NCI-H1436 (cell line): Measurements from ENCODE around the gene KCND1.

Experiments
- DNase-seq: peaks from one replicate; lab custom pipeline; 2025; lab: John Stamatoyannopoulos, UW

Gene KCND1

DNA sequence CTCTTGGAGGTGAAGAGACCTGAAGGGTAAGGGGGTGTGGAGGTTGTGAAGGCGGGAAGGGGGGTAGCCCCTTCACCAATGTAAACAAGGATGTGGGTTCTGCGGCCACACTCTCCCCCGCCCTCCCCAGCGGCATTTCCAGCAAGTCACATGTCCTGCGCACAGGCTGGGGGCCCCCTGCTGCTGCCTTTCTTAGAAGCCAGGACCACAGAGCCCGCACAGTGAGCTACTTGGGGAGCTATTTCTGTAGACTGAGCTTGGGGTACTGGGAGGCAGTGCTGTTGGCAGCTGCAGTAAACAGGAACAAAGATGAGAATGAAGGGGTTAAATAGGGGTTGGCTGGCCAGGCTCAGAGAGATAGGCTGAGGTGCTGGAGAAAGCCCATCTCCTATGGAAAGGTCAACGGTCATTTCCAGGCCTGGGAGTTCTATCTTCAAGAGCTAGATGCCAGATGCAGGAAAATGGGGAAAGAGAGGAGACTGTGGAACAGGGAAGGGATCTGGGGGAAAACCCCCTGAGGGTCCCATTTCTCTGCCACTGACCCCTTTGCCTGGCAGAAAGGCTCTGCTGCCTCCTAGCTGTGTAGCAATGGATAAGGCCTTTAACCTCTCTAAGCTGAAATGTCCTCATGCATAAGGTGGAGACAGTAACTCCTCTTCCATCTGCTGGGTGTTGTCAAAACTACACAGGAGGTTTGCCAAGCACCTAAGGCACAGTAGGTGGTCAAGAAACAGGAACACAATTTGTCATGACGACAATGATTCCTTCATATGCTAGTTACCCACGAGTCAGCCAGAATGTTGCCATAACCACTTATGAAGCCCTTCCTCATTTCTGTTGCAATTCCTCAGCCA is 34.4 kb downstream of the KCND1 start:
- no peak for DNase-seq

DNA sequence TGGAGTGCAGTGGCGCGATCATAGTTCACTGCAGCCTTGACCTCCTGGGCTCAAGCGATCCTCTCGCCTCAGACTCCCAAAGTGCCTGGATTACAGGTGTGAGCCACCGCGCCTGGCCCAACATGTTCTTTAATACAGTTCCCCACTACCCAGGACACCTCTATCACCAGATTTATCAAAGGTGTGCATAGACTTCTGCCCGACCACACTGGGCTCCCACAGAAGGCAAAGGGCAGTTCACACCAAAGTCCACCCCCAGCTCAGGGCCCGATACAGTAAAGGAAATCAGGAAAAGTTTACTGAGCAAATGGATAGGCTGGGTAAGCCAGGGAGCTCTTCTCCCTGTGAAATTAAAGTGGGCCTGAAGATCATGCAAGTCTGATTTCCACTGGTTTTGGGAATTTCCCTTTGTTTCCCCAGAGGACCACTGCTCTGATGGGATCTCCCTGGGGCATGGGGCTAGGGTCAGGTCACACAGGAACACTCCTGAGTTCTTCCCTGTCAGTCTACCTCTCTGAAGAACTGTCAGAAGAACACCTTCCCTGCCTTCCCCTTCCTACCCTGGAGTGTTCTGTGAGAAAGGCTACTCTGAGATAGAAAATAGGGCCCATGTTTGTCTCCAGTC is 35.1 kb downstream of the KCND1 start:
- DNase-seq: no peak

DNA sequence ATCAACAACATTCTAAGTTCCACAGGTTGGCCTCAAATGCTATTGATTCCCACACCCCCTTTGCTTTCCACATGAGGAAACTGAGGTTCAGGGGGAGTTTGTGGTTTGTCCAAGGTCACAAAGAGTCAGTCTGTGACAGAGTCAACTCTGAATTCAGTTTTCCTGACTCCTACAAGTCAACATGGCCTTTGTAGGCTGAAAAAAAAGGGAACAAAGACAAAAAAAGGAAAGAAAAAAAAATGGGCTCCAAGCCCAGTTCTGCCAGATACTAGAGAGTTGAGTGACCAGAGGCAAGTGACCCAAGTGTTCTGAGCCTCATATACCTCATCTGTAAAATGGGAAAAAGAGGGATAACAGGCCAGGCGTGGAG is 36.4 kb downstream of the KCND1 start:
- no peak for DNase-seq

DNA sequence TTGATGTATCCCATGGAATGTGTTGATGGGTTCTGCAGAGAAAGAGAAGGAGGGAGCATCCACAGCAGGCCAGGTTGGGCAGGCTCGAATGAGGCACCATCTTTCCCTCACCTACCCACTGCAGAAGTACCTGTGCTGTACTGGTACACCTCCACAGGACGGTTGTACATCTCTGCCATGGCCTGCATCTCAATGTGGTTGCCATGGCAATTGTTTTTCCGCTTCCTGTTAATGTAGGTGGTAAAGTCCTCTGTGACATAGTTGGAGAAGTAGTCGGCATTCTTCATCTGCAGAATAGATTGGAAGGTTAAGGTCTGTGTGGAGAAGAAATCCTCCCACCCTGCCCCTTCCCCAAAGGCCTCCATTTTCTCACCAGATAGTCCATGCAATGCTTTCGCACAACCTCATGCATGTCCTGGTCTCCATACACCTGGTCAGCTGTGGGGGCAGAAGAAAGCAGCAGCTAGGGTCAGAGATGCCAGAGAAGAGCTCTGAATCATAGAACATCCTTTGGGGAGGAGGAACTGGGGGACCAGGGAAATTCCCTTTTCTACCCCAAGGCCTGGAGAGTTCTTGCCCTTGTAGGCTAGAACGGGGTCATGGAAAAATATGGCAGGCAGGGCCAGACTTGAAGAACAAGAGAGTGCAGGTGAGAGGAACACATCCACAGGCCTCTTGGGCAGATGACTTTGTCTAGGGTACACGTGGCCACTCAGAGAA is 36.9 kb downstream of the KCND1 start:
- DNase-seq: no peak

DNA sequence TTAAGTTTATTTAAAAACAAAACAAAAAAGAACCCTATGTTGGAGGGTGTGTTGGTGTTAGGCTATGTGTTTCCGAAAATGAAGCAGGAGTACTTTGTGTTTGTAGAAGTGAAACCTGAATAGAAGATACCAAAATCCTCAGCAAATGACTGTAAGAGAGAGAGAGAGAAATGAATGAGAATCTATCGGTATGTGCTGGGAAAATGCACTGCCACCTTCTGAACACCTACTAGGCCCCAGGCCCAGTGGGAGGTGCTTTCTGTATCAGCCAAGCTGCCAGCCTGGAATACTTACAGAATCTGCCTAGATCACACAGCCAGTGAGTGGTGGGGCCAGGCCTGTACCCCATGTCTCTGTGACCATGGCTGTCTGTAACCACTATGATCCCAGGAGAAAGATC is 37.9 kb downstream of the KCND1 start:
- DNase-seq: no peak

DNA sequence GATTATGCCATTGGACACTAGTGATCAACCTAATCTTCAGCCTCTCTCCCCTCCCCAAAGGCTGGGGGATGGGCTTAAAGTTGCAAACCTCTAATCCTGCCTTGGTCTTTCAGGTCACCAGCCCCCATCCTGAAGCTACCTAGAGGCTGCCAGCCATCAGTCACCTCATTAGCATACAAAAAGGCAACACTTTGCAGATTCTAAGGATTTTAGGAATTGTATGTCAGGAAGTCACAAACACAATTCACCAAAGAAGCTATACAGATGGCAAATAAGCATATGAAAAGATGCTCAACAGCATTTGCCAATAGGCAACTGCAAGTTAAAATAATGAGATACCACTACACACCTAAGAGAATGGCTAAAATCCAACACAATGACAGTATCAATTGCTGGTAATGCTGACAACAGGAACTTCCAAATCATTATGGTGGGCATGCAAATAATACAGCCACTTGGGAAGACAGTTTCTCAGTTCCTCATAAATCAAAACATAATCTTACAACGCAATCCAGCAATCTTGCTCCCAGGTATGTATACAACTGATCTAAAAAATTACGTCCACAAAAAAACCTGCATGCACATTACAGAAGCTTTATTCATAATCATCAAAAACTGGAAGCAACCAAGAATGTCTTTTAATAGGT is 43.8 kb downstream of the KCND1 start:
- DNase-seq: no peak

DNA sequence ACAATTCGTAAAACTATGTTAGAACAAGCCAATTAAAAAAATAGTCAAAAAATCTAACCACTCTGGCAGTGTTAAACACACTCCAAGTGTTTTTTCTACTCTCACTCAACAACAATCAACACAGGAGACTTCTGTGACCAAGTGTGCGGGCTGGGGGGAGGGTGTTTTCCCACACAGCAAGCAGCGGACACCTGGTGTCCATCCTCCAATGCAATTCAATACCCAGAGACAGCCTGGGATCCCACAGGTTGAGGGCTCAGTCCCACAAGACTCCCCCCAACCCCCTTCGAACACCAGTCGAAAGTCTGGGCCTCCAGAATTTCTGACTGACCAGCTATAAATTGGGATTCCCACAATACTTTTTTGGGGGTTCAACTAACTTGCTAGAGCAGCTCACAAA is 44.5 kb downstream of the KCND1 start:
- no peak for DNase-seq

DNA sequence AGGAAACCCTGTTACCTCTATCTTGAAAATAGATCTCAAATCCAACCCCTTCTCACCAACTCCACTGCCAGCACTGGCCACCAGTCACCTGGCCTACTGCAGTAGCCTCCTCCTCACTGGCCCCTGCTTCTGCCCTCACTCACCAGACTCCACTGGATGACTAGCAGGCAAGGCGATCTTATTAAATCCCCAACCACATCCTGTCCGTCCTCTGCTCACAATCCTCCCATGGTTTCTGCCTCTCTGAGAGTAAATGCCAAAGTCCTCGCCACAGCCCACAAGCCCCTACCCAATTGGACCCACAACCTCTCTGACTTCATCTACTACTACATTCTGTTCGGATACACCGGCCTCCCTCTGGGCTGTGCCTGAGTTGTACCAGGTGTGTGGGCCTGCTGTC is 47.4 kb downstream of the KCND1 start:
- DNase-seq: no peak

DNA sequence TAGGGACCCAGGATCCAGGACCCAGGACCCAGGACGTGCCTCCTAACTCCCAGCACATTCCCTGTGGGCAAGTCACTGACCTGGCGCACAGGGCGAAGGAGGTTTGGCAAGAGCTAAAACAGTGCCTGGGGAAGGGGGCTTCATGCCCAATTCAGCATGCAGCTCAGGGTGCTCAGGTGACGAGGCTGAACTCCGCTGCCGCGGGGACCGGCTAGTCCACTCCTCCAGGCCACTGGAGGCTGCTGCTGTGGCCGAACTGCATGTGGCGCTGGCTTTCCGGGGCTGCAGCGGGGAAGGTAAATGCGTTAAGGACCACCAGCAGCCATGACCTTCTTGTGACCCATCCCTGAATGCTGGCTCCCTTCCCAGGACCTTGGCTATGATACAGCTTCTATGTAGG is 47.9 kb downstream of the KCND1 start:
- no peak for DNase-seq

DNA sequence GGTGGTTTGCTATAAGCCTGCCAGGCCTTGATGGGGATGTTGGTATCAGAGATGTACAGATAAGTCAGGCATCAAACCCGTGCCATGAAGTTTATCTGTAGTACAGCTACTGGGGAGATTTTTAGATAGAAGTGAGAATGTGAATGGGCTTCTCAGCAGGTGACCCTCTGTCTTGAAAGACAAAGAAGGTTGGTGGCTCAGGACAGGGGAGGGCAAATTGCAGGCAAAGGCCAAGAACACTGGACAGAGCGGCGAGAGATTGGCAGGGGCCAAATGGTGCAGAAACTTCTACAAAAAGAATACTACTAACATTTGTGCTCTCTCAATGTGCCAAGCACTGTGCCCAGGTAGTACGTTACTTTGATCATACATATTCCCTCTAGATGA is 50.9 kb downstream of the KCND1 start:
- no peak for DNase-seq

DNA sequence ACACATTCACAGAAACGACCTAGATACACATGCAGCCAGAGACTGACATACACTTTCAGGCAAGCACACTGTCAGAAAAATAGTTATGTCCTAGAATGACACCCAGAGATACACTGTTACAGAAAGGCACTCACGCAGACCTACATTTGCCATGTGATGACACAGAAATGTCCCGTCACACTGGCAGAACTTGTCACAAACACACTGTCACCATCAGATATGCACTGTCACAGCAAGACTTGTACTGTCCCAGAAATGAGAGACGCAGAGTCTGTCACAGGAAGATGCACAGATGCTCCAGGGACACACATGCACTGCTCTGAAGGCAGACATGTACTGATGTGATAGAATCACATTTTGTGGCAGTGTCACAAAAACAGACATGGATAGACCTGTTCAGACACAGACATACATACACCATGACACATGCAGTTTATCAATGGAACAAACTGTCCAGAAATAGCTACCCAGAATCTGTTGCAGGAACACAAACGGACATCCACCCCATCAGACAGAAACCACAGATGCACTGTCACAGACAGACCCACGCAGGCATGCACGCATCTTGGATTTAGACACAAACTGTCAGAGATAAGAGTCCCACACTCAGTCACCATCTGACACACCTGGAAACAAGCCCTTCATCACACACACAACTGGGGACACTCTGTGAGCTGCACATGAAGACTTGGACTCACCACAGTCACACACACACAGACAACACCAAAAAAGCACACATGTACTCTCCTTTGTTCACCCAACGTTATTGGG is 51.5 kb downstream of the KCND1 start:
- DNase-seq: no peak

DNA sequence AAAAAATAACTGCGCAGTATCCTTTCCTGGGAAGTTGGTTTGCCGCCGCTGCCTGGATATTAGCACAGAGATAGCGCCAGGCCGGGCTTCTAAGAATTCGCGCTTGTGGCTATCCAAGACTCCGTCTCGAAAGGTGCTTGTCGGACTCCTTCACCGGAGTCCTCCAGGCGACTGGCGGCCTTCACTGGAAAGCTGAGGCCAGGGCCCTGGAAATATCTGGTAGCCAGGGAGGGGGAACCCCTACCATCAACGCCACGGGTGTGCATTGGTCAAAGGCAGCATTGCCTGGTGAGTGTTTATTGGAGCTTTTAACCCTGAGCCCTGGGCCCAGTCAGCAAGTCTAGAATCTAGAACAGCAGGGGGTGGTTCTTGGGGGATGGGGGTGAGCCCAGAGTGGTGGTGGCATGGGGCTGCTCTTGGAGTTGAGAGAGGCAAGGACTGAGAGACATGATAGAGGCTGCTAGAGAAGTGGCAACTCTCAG is 52.2 kb downstream of the KCND1 start:
- DNase-seq: no peak

DNA sequence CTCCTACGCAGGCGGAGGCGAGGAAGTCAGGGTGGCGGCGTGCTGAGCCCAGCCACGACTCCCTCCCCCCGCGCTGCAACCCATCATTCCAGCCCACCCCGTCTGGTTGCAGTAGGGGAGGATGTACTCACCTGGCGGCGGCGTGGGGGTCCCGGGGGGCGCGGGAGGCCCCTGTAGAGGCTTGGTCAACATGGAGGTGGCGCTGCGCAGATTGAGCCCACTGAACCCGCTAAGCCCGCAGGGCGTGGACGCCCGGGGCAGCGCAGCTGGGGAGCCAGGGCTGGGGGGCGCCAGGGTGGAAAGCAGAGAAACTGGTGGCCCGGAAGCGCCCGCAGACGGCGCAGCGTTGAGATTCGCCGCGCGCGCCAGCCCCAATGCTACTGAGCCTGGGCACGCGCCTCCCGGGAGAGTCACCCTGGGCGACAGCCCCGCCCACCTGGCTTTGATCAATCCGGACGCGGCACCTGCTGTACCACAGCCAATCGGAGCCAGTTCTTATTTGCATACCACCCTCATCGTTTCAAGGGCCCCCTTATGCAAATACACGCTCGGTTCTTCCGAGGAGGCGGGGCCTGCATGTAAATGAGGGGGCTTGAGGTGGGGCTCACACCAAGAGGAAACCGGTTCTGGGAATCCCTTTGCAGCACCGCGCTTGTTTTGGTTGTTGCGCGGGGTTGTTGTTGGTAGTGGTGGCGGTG is 52.9 kb downstream of the KCND1 start, which contains the start of gene PIM2:
Gene PIM2 (minus strand): TSS at position 382 of the 698 bp plus-strand sequence. CDS start 190 bp downstream, at position 192.
- peak; percentile 88 for DNase-seq

DNA sequence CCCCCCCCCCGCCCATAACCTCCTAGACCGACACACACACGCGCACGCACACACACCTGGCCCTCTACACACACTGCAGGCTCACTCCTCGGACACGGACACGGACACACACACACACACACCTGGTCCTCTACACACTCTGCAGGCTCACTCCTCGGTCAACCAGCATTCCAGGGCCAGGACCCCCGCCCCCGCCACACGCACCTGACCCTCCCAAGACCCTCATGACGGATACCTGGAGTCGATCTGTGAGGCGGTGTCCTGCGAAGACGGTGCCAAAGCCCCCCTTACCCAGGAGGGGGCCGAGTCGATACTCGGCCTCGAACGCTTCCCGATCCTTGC is 53.4 kb downstream of the KCND1 start:
- no peak for DNase-seq

DNA sequence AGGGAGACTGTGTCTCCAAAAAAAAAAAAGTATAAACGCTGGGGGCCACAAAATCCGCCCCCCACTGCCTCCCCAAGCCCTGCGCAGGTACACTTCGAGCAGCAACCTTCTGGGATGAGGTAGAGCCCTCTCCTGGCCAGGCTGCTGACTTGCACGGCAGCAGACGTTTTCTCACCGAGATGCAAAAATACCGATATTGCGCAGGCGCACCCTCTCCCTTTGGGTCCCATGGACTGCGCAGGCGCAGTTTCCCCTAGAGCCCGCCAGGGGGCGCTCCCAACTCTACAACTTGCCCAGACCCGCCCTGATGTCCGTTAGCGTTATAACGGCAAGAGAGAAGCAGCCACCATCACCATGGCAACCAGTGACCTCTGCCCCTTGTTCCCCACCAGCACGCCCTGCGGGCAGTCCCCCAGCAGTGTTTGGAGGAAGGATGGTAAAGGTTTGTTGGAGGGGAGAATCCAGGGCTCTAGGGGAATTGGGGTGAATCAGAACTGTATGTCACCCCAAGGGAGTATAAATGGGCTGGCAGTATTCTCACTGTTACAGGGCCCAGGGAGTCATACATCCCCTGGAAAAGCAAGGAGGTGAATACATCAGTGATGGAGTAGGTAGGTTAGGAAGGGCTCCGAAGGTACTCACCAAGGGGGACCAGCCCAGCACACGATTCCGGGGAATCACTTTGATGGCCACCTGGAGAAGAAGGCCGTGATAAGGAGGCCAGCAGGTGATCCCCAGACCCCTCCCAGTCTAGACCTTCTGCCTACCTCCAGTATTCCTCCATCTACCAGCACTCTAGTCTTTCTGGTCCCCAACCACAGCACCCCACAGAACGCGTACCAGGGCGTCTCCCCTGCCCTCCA is 54.3 kb downstream of the KCND1 start:
- peak; percentile 78 for DNase-seq

DNA sequence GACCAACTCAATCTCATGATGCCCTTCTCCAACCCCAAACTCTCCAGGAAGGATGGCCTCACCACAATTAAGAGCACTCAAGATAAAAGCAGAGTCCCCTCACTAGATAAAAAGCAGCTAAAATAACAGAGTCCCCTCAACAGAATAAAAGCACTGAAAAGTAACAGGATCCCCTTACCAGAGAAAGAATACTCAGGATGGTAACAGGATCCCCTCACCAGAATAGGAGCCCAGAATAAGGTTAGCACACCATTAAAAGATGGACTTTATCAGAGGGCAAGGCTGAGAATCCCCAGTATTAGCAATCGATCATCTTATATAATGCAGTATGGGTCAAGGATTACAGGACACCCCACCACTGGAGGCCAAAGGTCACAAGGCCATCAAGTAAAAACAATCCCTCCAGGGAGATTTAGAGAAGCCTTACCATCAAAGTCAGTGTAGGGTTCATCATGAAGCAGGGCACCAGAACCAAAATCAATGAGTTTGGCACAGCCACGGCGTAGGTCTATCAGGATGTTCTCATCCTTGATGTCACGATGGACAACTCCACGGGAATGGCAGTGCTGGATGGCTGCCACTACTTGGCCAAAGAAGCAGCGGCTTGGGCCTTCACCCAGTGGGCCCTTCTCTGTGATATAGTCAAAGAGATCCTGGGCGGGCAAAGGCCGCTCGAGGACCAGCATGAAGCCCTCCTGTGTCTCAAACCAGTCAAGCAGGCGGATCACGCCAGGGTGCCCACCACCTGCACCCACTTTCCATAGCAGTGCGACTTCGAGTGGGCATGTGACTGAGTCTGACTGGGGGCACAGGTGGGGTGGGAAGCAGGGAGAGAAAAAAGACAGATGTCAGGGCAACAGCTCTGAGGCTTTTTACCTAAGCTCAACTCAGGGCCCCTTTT is 56.8 kb downstream of the KCND1 start:
- DNase-seq: no peak

DNA sequence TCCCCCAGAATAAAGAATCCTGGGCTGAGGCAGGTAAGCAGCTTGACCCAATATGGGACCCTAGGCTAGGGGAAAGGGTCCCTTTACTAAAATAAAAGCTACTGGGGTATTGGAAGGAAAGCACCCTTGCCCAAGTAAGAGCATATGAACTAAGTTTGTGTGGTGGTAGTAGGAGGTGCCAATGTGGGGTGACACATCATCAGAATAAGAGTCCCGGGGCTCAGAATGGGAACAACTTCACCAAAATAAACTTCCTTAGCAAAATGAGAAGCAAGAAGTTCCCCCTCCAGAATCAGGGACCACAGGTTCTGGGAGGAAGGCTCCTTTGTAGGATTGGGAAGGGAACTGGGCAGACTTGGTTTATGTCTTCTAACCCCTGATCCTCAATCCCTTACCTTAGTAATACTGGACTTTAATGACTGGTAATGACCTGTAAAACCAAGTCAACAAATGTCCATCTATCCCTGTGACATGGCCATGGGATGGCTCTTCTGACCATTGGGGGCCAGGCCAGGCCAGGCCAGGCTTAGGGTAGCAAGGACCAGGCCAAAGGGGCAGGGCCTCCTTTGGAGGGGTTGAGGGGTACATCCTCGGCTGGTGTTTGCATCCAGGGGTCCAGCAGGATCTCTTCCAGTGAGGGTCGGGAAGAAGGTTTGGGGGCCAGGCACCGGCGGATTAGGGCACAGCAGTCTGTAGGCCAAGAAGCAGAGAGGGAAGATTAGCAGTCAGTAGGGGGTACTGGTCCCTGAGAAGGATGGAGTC is 57.9 kb downstream of the KCND1 start:
- DNase-seq: no peak
